SK-N-SH (cell line): ENCODE data around the gene COL23A1. TPM values are rescaled to one million over a fixed set of nuclear protein-coding genes. Genes with fewer than 3 reads are reported as not detected.
A peak's percentile ranks its signal among the peaks of the same experiment; 100 is the strongest.

Source experiments
- CTCF ChIA-PET: fragments of 300-600, 350-600 bp; formaldehyde crosslinking; extraction: SDS; loops from one replicate; lab custom pipeline; 2021; lab: Yijun Ruan, JAX
- POLR2A ChIA-PET: fragments of 350-600 bp; sonication (Branson Sonifier 250); formaldehyde crosslinking; extraction: SDS; loops from one replicate; lab custom pipeline; 2020; ENCODE audit warnings: antibody characterized with exemption, inconsistent platforms; lab: Yijun Ruan, JAX
- DNase-seq: peaks from one replicate; pipeline ENCODE4 v3.0.0; 2012
- H2AFZ ChIP-seq: fragments of 200-600 bp; sonication (generic); 2 replicates; pipeline ENCODE4 v1.8.1; 2016; ENCODE audit warnings: antibody characterized with exemption, mild to moderate bottlenecking, low read depth
- H3F3A ChIP-seq: fragments of 200-600 bp; sonication (generic); replicated peaks from 2 replicates; pipeline ENCODE3; 2016; ENCODE audit warnings: antibody characterized with exemption, mild to moderate bottlenecking; ENCODE audit not compliant: insufficient read depth
- H3K27ac ChIP-seq, 2 experiments: fragments of 200-500 bp in 1 of 2; fragments of 200-600 bp in 1 of 2; sonication (Bioruptor generic) in 1 of 2; sonication (generic), shearing (Covaris generic) in 1 of 2; 2 replicates each; pipeline versions ENCODE4 v1.5.1 to v1.6.1; 2014 to 2016; ENCODE audit warnings: low read depth in 2 of 2, inconsistent platforms in 1 of 2, low read length in 1 of 2, mild to moderate bottlenecking in 1 of 2, mixed read lengths in 1 of 2
- H3K27me3 ChIP-seq: fragments of 200-600 bp; sonication (generic), shearing (Covaris generic); 2 replicates; pipeline ENCODE4 v1.6.1; 2016; ENCODE audit warnings: mixed run types; ENCODE audit not compliant: insufficient read depth
- H3K36me3 ChIP-seq, 2 experiments: fragments of 200-500 bp in 1 of 2; fragments of 200-600 bp in 1 of 2; sonication (Bioruptor generic) in 1 of 2; sonication (generic) in 1 of 2; replicated peaks in 1 of 2; 2 replicates each; pipeline versions ENCODE3 to v1.5.1; 2014 to 2016; ENCODE audit warnings: low read length in 1 of 2, mild to moderate bottlenecking in 1 of 2; ENCODE audit not compliant: insufficient read depth in 2 of 2, control insufficient read depth in 1 of 2
- H3K4me1 ChIP-seq, 2 experiments: fragments of 200-500 bp in 1 of 2; fragments of 200-600 bp in 1 of 2; sonication (Bioruptor generic) in 1 of 2; sonication (generic), shearing (Covaris generic) in 1 of 2; 2 replicates each; pipeline versions ENCODE4 v1.5.1 to v1.6.1; 2014 to 2016; ENCODE audit warnings: low read depth in 1 of 2, low read length in 1 of 2, mixed run types in 1 of 2; ENCODE audit not compliant: insufficient read depth in 2 of 2, control insufficient read depth in 1 of 2
- H3K4me2 ChIP-seq: fragments of 200-600 bp; sonication (generic), shearing (Covaris generic); 2 replicates; pipeline ENCODE4 v1.6.1; 2017; ENCODE audit warnings: mixed run types
- H3K4me3 ChIP-seq, 2 experiments: fragments of 200-500 bp in 1 of 2; fragments of 200-600 bp in 1 of 2; sonication (Bioruptor generic) in 1 of 2; sonication (generic), shearing (Covaris generic) in 1 of 2; 2 replicates each; pipeline versions ENCODE4 v1.5.1 to v1.8.1; 2014 to 2016; ENCODE audit warnings: low read depth in 2 of 2, inconsistent platforms in 1 of 2, low read length in 1 of 2, mild to moderate bottlenecking in 1 of 2, mixed read lengths in 1 of 2, moderate library complexity in 1 of 2
- H3K79me2 ChIP-seq: fragments of 200-600 bp; sonication (generic); 2 replicates; pipeline ENCODE4 v1.8.1; 2017; ENCODE audit warnings: mild to moderate bottlenecking; ENCODE audit not compliant: insufficient read depth
- H3K9ac ChIP-seq: fragments of 200-600 bp; sonication (generic); 2 replicates; pipeline ENCODE4 v1.6.1; 2017; ENCODE audit warnings: mixed run types
- H3K9me2 ChIP-seq: fragments of 200-600 bp; sonication (generic); 2 replicates; pipeline ENCODE4 v1.6.1; 2017; ENCODE audit warnings: mixed run types
- H3K9me3 ChIP-seq: fragments of 200-600 bp; sonication (generic); 2 replicates; pipeline ENCODE4 v1.6.1; 2017; ENCODE audit warnings: mixed run types, mild to moderate bottlenecking, moderate library complexity
- H4K20me1 ChIP-seq: fragments of 200-600 bp; sonication (generic); 2 replicates; pipeline ENCODE4 v1.6.1; 2017; ENCODE audit warnings: mild to moderate bottlenecking, mixed run types; ENCODE audit not compliant: insufficient read depth
- CTCF ChIP-seq: fragments of 200-600 bp; sonication (generic); IDR thresholded peaks from 2 replicates; pipeline ENCODE4 v1.6.1; 2017; ENCODE audit warnings: antibody characterized with exemption, mild to moderate bottlenecking, moderate library complexity
- FOXJ3 ChIP-seq: sonication (generic); formaldehyde crosslinking; IDR thresholded peaks from 2 replicates; pipeline ENCODE4 v1.5.1; 2020; ENCODE audit warnings: mild to moderate bottlenecking, missing genetic modification reagents
- GABPA ChIP-seq: IDR thresholded peaks from 2 replicates; pipeline ENCODE4 v1.4.0; 2012; ENCODE audit warnings: low read depth, mild to moderate bottlenecking
- PBX3 ChIP-seq: IDR thresholded peaks from 2 replicates; pipeline ENCODE4; 2012
- RAD21 ChIP-seq: IDR thresholded peaks from 2 replicates; pipeline ENCODE4 v1.6.1; 2012; ENCODE audit warnings: mild to moderate bottlenecking, low read length
- RCOR1 ChIP-seq: fragments of 150-350 bp; IDR thresholded peaks from 2 replicates; pipeline ENCODE4 v1.6.1; 2017; ENCODE audit warnings: antibody characterized with exemption, low read length
- REST ChIP-seq: IDR thresholded peaks from 2 replicates; pipeline ENCODE4 v1.6.1; 2012; ENCODE audit warnings: mild to moderate bottlenecking, low read depth, low read length, moderate library complexity
- TEAD4 ChIP-seq: IDR thresholded peaks from 2 replicates; pipeline ENCODE4 v1.4.0; 2012; ENCODE audit warnings: mild to moderate bottlenecking, borderline replicate concordance; ENCODE audit not compliant: insufficient read depth
- USF1 ChIP-seq: IDR thresholded peaks from 2 replicates; pipeline ENCODE4 v1.4.0; 2012; ENCODE audit warnings: low read depth, borderline replicate concordance
- ZBTB33 ChIP-seq: IDR thresholded peaks from 2 replicates; pipeline ENCODE4 v1.4.0; 2012; ENCODE audit warnings: low read depth, borderline replicate concordance
- WGBS: methylation state at CpG from one replicate; pipeline ENCODE4 v1.1.6; 2017; ENCODE audit warnings: low lambda C conversion rate; 5-methylcytosine and 5-hydroxymethylcytosine counted together
- polyA plus RNA-seq, 3 experiments: library from polyadenylated mRNA; depleted of rRNA; stranded (reverse); fragments of >200 nt; gene quantifications; 2 replicates each; pipeline ENCODE4 v1.2.3, GENCODE V29; 2012

COL23A1 gene
- polyA plus RNA-seq, 1 of the 3 experiments (the other 2 are of a cell fraction), result 0.10 TPM

- no peak overlapping the region for H3K9ac ChIP-seq
- H3K79me2 ChIP-seq, result no peaks in the 10 kb centered on the region
- H4K20me1 ChIP-seq, result no peaks in the 10 kb centered on the region
- no peaks in the 10 kb centered on the region for H3K9me3 ChIP-seq
- no peak overlapping the region for H3K4me2 ChIP-seq
- no peaks in the 10 kb centered on the region for H3K9me2 ChIP-seq
- H3K27ac ChIP-seq, result peak overlapping the region in 1 of 2 experiments; percentile 31; a peak in 1 of 4 replicates
- H3K4me1 ChIP-seq, result peaks cover 0 to 49% of the 10 kb centered on the region in 2 experiments; a peak in 2 of 4 replicates
- no peaks in the 10 kb centered on the region for H3K36me3 ChIP-seq
- no peak overlapping the region for H2AFZ ChIP-seq
- ChIA-PET POLR2A (no interaction called here), CTCF (interaction anchor here (2.7 to 4.2 kb wide), 2 partner anchors 20 to 160 kb away, joined by 11 to 18 read pairs; no protein-coding TSS in a partner anchor)
- H3F3A ChIP-seq, result no peaks in the 10 kb centered on the region
- TF ChIP-seq USF1 (no peak), CTCF (no peak), PBX3 (no peak), RCOR1 (no peak), REST (no peak), GABPA (no peak), RAD21 (no peak), FOXJ3 (CRISPR knock-in tag) (no peak), TEAD4 (no peak), ZBTB33 (no peak)
- no peaks in the 10 kb centered on the region for H3K27me3 ChIP-seq
- DNase-seq, result no peak
- WGBS, result 59% methylated on average over 7 of the region's 7 CpGs
- no peak overlapping the region for H3K4me3 ChIP-seq
Observed at GRCh38 chr5:178440181-178440580, 150.0 kb downstream of the COL23A1 start.
